ENCODE measurements around the gene ATG9A.

DNA sequence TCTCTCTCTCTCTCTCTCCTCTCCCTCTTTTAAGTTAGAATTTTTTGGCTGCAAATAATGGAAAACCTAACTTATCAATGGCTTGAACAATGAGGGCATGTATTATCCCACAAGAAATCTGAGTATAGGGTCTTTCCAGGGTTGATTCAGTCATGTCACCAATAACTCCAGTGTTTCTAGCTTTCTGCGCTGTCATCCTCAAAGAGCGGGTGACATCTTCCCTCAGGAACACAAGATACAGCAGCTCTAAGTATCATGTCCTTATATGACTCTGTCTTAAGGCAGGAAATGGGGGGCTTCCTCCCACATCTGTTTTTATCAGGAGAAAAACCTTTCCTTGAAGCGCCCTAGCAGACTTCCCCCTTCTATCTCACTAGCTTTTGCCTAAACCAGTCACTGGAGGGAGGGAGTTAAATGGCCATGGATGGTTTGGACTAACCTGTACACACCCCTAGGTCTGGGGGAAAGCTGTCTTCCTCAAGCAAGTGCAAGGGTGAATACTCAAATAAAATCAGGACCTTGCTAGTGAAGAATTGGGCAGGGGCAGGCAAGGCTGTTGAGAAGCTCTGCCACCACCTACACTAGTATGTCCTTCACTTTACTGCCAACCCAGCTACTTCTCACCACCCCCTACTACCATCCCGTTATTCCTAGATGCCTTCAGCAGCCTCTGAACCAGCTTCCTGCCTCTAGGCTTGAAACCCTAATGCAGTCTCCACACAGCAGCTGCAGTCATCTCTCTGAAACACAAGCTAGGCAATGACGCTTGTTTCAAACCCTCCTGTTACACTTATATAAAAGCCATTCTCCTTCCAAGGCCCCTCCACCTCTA is 31.8 kb upstream of the ATG9A start:
- TF ChIP-seq, protein P1, sequence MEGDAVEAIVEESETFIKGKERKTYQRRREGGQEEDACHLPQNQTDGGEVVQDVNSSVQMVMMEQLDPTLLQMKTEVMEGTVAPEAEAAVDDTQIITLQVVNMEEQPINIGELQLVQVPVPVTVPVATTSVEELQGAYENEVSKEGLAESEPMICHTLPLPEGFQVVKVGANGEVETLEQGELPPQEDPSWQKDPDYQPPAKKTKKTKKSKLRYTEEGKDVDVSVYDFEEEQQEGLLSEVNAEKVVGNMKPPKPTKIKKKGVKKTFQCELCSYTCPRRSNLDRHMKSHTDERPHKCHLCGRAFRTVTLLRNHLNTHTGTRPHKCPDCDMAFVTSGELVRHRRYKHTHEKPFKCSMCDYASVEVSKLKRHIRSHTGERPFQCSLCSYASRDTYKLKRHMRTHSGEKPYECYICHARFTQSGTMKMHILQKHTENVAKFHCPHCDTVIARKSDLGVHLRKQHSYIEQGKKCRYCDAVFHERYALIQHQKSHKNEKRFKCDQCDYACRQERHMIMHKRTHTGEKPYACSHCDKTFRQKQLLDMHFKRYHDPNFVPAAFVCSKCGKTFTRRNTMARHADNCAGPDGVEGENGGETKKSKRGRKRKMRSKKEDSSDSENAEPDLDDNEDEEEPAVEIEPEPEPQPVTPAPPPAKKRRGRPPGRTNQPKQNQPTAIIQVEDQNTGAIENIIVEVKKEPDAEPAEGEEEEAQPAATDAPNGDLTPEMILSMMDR (conservative IDR thresholded peaks at IDR 0.05 in 1 of 2, IDR thresholded peaks at IDR 0.05 in 1 of 2; ENCODE audit: extremely low read depth in 1 of 2, insufficient read depth in 1 of 2, low read depth in 1 of 2, low read length in 2 of 2): no peak
- no peak for TF ChIP-seq EZH2 (IDR thresholded peaks at IDR 0.05; ENCODE audit: borderline replicate concordance, low read length)
